Endodermal cell (in vitro differentiated cells): ENCODE data around the gene OR1N2. TPM values are rescaled to one million over a fixed set of nuclear protein-coding genes. Genes with fewer than 3 reads are reported as not detected.
"Not testable (repeated sequence)": the region's sequence is repeated elsewhere in the genome, so short reads cannot be mapped to it uniquely, and the experiment has no call there.

ENCODE experiments used
- DNase-seq: peaks from one replicate; pipeline ENCODE4 v3.0.0-alpha.2; 2017
- H3K27ac ChIP-seq: 2 replicates; pipeline ENCODE4 v1.5.1; 2013; ENCODE audit warnings: mild to moderate bottlenecking, low read depth, low read length, moderate library complexity
- H3K27me3 ChIP-seq: 2 replicates; pipeline ENCODE4 v1.6.1; 2013; ENCODE audit warnings: mild to moderate bottlenecking, low read length, moderate library complexity; ENCODE audit not compliant: insufficient read depth, control insufficient read depth, poor library complexity, severe bottlenecking
- H3K36me3 ChIP-seq: 2 replicates; pipeline ENCODE4 v1.7.0; 2013; ENCODE audit warnings: mild to moderate bottlenecking, low read length, moderate library complexity; ENCODE audit not compliant: control insufficient read depth, insufficient read depth
- H3K4me1 ChIP-seq: one replicate; pipeline ENCODE4 v1.7.0; 2013; ENCODE audit warnings: low read length; ENCODE audit not compliant: control insufficient read depth, insufficient read depth
- H3K4me3 ChIP-seq: 2 replicates; pipeline ENCODE4 v1.5.1; 2013; ENCODE audit warnings: mild to moderate bottlenecking, low read length, moderate library complexity
- H3K9ac ChIP-seq: 2 replicates; pipeline ENCODE4 v1.6.1; 2013; ENCODE audit warnings: mild to moderate bottlenecking, low read length, moderate library complexity; ENCODE audit not compliant: poor library complexity, severe bottlenecking; ENCODE audit errors: extremely low read depth
- H3K9me3 ChIP-seq: 2 replicates; pipeline ENCODE4 v1.6.1; 2013; ENCODE audit warnings: mild to moderate bottlenecking, low read length, moderate library complexity; ENCODE audit not compliant: control insufficient read depth
- H3K27ac Mint-ChIP-seq: 2 replicates; pipeline ENCODE4 v1.8.0; 2020; ENCODE audit warnings: mixed read lengths
- H3K27me3 Mint-ChIP-seq: 2 replicates; pipeline ENCODE4 v1.8.0; 2021; ENCODE audit warnings: mild to moderate bottlenecking, mixed read lengths; ENCODE audit not compliant: insufficient read depth
- H3K36me3 Mint-ChIP-seq: 2 replicates; pipeline ENCODE4 v1.8.0; 2020; ENCODE audit warnings: low read depth, mixed read lengths
- H3K4me1 Mint-ChIP-seq: 2 replicates; pipeline ENCODE4 v1.8.0; 2020; ENCODE audit warnings: mixed read lengths
- H3K4me3 Mint-ChIP-seq: 2 replicates; pipeline ENCODE4 v1.8.0; 2020; ENCODE audit warnings: mild to moderate bottlenecking, moderate library complexity, mixed read lengths
- H3K9me3 Mint-ChIP-seq: 2 replicates; pipeline ENCODE4 v1.8.0; 2020; ENCODE audit warnings: mild to moderate bottlenecking, mixed read lengths
- WGBS, 2 experiments: methylation state at CpG; one replicate each; pipeline versions ENCODE4 v1.1.5 to v1.1.7; 2013; ENCODE audit warnings: missing lambda C conversion rate in 2 of 2, mixed read lengths in 1 of 2; ENCODE audit not compliant: insufficient coverage in 1 of 2, insufficient read length in 1 of 2; 5-methylcytosine and 5-hydroxymethylcytosine counted together
- total RNA-seq, 2 donors: library from RNA; stranded (reverse); fragmentation: NEBNext Ultra II Directional in 1 of 2; extraction: Animal tissue kit (Norgen Biotek cat#: 25700) in 1 of 2; gene quantifications; 2 replicates in 1 of 2; 3 replicates in 1 of 2; pipeline ENCODE4 v1.2.1, GENCODE V29; 2021
- TF ChIP-seq, protein P1 (sequence below): fragments of 200-600 bp; sonication (generic); conservative IDR thresholded peaks from 2 replicates; pipeline ENCODE4 v1.5.0; 2021; ENCODE audit warnings: antibody characterized with exemption, mild to moderate bottlenecking

The OR1N2 gene
- total RNA-seq, 2 donors from 2014 or later, result not detected

DNA sequence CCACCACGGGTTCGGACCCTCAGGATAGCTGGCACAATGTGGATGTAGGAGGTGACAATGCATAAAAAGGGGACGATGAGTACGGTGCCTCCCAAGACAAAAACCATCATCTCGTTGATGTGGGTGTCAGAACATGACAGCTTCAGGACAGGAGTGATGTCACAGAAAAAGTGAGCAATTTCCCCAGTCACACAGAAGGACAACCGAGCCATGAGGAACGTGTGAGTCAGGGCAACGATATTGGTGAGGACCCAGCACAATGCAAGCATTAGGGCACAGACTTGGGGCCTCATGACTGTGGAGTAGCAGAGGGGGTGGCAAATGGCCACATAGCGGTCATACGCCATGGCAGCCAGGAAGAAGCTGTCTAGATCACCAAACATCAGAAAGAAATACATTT lies 26.3 kb upstream of the OR1N2 start:
- peaks cover 17% of the 10 kb centered on the region for H3K9me3 Mint-ChIP-seq

DNA sequence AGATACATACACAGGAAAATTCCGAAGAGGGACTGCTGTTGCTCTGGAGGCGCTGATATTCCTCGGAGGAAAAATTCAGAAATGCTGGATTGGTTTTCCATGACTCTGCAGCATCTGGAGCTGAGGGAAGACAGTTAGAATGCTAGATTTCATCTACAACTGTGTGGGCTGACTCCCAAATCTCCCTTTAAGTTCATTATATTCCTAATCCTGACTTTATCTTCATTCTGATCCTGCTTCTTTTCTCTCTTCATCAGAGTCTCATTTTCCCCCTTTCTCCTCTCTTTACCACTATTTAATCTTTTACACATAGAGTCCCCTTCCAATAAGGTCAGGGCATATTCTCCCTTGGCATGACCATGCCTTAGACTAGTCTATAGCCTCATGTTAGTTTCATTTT lies 25.7 kb upstream of the OR1N2 start, which contains the start of gene OR1N1:
OR1N1 (minus strand) TSS at position 101 of the 400 bp plus-strand sequence; CDS start at position 101, 0 bp downstream.
- H3K27ac Mint-ChIP-seq, result no peak within 1 kb of the TSS
- 77 to 82% methylated on average over 3 of the region's 3 CpGs for WGBS, 2 experiments
- no peaks in the 10 kb centered on the region for H3K27me3 ChIP-seq
- peaks cover 8% of the 10 kb centered on the region for H3K4me1 Mint-ChIP-seq
- peaks cover 32% of the 10 kb centered on the region for H3K9me3 ChIP-seq
- no peak within 1 kb of the TSS for H3K9ac ChIP-seq
- H3K36me3 ChIP-seq, result no peaks in the 10 kb centered on the region
- TF ChIP-seq, protein P1, sequence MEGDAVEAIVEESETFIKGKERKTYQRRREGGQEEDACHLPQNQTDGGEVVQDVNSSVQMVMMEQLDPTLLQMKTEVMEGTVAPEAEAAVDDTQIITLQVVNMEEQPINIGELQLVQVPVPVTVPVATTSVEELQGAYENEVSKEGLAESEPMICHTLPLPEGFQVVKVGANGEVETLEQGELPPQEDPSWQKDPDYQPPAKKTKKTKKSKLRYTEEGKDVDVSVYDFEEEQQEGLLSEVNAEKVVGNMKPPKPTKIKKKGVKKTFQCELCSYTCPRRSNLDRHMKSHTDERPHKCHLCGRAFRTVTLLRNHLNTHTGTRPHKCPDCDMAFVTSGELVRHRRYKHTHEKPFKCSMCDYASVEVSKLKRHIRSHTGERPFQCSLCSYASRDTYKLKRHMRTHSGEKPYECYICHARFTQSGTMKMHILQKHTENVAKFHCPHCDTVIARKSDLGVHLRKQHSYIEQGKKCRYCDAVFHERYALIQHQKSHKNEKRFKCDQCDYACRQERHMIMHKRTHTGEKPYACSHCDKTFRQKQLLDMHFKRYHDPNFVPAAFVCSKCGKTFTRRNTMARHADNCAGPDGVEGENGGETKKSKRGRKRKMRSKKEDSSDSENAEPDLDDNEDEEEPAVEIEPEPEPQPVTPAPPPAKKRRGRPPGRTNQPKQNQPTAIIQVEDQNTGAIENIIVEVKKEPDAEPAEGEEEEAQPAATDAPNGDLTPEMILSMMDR, result no peak
- no peaks in the 10 kb centered on the region for H3K36me3 Mint-ChIP-seq
- peaks cover 48% of the 10 kb centered on the region for H3K27me3 Mint-ChIP-seq
- DNase-seq, result no peak
- peaks cover 11% of the 10 kb centered on the region for H3K9me3 Mint-ChIP-seq
- no peak within 1 kb of the TSS for H3K4me3 Mint-ChIP-seq
- H3K4me1 ChIP-seq, result no peaks in the 10 kb centered on the region
- no peak within 1 kb of the TSS for H3K27ac ChIP-seq
- no peak within 1 kb of the TSS for H3K4me3 ChIP-seq

More for the DNA sequence above, 26.3 kb upstream of the OR1N2 start:
- Histone ChIP-seq H3K27ac (no peak overlapping the region), H3K4me3 (no peak overlapping the region), H3K9ac (no peak overlapping the region), H3K9me3 (peaks cover 35% of the 10 kb centered on the region), H3K27me3 (no peaks in the 10 kb centered on the region), H3K36me3 (no peaks in the 10 kb centered on the region), H3K4me1 (no peaks in the 10 kb centered on the region)
- 79 to 84% methylated on average over 8 to 10 of the region's 10 CpGs for WGBS, 2 experiments
- no peaks in the 10 kb centered on the region for H3K36me3 Mint-ChIP-seq
- no peak for DNase-seq
- peaks cover 49% of the 10 kb centered on the region for H3K27me3 Mint-ChIP-seq
- peaks cover 8% of the 10 kb centered on the region for H3K4me1 Mint-ChIP-seq
- H3K4me3 Mint-ChIP-seq, result no peak overlapping the region
- H3K27ac Mint-ChIP-seq, result no peak overlapping the region
- TF ChIP-seq, protein P1, result no peak

DNA sequence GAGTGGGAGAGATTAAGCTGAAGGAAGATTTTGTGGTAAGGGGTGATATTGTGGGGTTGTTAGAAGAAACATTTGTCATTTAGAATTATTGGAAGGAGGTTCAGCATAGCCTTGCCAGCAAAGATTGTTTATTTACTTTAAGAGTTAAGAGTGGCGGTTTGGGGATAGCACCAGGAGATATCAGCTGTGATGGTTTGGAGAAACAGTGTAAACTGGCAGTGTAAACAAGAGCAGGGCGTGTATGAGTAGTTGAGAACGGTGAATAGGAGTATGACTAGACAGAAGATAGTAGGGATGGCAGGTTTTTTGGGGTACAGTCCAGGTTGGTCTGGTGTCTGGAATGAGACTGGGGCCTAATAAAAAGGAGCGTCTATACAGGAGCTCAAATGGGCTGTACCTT lies 21.8 kb upstream of the OR1N2 start:
- H3K27ac Mint-ChIP-seq, H3K36me3 ChIP-seq, DNase-seq, H3K27ac ChIP-seq, H3K27me3 ChIP-seq, H3K4me3 Mint-ChIP-seq, H3K36me3 Mint-ChIP-seq, H3K9ac ChIP-seq, H3K4me1 ChIP-seq, H3K4me3 ChIP-seq: not testable (repeated sequence)
- H3K4me1 Mint-ChIP-seq, result peaks cover 13% of the 10 kb centered on the region
- H3K9me3 ChIP-seq, result peaks cover 25% of the 10 kb centered on the region
- 69 to 80% methylated on average over 1 to 4 of the region's 4 CpGs for WGBS, 2 experiments
- peaks cover 44% of the 10 kb centered on the region for H3K9me3 Mint-ChIP-seq
- peaks cover 43% of the 10 kb centered on the region for H3K27me3 Mint-ChIP-seq

DNA sequence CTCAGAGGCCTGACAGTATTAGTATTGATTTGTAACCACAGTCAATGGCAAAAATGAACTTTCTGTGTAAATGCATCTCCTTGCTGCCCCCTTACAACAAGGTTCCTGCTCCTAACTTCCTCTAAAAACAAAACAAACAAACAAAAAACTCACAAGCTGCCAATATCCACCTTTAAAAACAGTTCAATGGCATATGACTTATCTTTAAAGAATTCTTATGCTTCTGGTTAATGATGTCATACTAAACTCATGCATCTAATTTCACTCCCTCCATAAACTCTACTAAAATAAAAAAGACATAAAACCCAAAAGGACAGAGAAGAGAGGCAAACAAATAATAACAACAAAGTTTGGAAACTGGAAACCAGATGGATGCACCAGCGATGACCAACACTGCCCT lies 16.8 kb upstream of the OR1N2 start:
- Histone ChIP-seq H3K36me3 (no peaks in the 10 kb centered on the region), H3K9ac (no peak overlapping the region), H3K4me1 (no peaks in the 10 kb centered on the region), H3K4me3 (no peak overlapping the region), H3K9me3 (peaks cover 11% of the 10 kb centered on the region), H3K27ac (no peak overlapping the region), H3K27me3 (no peaks in the 10 kb centered on the region)
- WGBS, 2 experiments, result 80 to 93% methylated on average over 1 of the region's 1 CpG
- H3K4me1 Mint-ChIP-seq, result peaks cover 8% of the 10 kb centered on the region
- no peaks in the 10 kb centered on the region for H3K36me3 Mint-ChIP-seq
- TF ChIP-seq, protein P1, result no peak
- H3K27ac Mint-ChIP-seq, result no peak overlapping the region
- peaks cover 7% of the 10 kb centered on the region for H3K27me3 Mint-ChIP-seq
- DNase-seq, result no peak
- H3K4me3 Mint-ChIP-seq, result no peak overlapping the region
- peaks cover 64% of the 10 kb centered on the region for H3K9me3 Mint-ChIP-seq

DNA sequence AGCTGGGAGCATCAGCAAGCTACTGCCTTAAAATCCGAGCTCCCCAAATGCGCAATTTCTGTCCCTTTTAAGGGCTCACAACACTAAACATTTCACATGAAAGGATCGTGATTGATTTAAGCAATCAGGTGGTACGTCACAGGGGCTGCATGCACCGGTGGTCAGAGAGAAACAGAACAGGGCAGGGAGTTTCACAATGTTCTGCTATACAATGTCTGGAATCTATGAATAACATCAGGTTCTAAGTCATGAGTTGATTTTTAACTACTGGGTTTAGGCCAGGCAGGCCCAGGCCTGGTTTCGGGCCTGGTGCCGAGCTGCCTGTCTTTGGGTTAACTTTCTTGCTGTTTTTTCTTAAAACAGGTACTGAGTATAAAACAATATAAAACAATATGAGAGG lies 15.8 kb upstream of the OR1N2 start:
- DNase-seq, H3K27me3 ChIP-seq, H3K4me1 ChIP-seq, H3K27me3 Mint-ChIP-seq, H3K4me3 Mint-ChIP-seq, H3K9ac ChIP-seq, H3K36me3 ChIP-seq, H3K27ac ChIP-seq, H3K4me3 ChIP-seq, H3K36me3 Mint-ChIP-seq, H3K27ac Mint-ChIP-seq, H3K4me1 Mint-ChIP-seq: not testable (repeated sequence)
- H3K9me3 Mint-ChIP-seq, result peaks cover 64% of the 10 kb centered on the region
- WGBS, 2 experiments, result 62 to 81% methylated on average over 4 to 7 of the region's 7 CpGs
- peaks cover 16% of the 10 kb centered on the region for H3K9me3 ChIP-seq
